ENCODE data around the gene CCDC12.
"Not testable (repeated sequence)": the region's sequence is repeated elsewhere in the genome, so short reads cannot be mapped to it uniquely, and the experiment has no call there.

CCDC12 gene

GRCh38 chr3:46924921-46925584 is 51.5 kb downstream of the CCDC12 start:
- no peak for DNase-seq (ENCODE audit: low read depth in 3 of 3)

DNA sequence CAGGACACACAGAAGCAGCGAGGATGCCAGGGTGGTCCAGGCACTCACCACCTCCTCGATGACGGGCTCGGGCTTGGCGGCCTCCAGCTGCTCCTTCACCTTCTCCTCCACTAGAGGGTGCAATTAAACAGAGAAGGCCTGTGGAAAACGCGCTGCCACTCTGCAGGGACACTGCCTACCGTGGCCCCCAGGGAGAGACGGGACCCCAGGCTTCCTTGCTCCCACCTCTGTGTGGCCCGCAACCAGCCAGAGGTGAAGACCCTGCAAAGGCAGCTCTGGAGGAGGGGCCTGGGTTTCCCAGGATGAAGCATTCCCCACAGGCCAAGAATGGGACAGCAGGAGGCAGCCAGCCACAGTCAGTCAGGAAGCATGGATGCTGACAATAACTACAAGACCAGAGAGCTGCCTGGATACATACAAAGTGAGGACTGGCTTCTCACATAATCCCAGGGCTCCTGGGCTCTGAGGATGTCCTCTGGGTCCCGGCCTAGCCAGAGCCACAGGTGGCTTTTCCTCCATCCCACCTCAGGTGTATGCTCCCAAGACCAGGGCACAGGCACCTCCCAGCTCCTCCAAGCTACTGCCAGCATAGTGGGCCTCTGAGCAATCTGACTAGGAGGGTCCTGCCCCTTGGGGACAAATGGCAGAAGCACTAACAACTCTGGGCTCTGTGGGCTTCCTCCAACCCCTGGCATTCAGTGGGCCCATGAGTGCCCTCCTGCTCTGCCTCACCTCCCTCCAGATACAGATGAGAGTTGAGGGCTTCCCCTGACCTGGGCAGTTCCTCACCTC is 52.8 kb downstream of the CCDC12 start:
- no peak for DNase-seq (ENCODE audit: low read depth in 3 of 3)

GRCh38 chr3:46922871-46923558 is 53.5 kb downstream of the CCDC12 start:
- no peak for DNase-seq (ENCODE audit: low read depth in 3 of 3)

GRCh38 chr3:46922426-46922825 is 54.1 kb downstream of the CCDC12 start:
- no peak for DNase-seq (ENCODE audit: low read depth in 3 of 3)

- DNase-seq (ENCODE audit: low read depth in 3 of 3), result no peak
Observed at GRCh38 chr3:46921871-46922271, 54.7 kb downstream of the CCDC12 start.

DNA sequence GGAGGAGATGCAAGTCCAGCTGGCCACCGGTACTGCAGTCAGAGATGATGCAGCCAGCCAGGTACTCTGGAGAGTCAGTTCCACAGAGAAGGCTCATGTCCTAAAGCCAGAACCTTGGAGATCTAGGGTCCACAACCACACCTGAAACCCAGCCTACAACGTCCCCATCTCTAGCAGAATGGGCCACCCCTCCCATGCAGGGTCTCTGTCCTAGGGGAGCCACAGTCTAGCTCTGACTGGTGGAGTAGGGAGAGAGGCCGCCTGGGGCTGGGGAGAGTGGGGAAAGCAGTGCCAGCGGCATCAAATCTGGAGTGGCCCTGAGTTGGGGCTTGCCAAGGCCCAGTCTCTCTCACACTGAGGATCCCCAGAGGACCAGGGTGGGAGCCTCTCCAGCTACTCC is 55.5 kb downstream of the CCDC12 start:
- DNase-seq (ENCODE audit: low read depth in 3 of 3), result no peak

GRCh38 chr3:46918634-46919033 is 57.9 kb downstream of the CCDC12 start:
- DNase-seq (ENCODE audit: low read depth in 3 of 3), result no peak

- DNase-seq (ENCODE audit: low read depth in 3 of 3), result no peak
Observed at GRCh38 chr3:46918202-46918601, 58.3 kb downstream of the CCDC12 start.

DNA sequence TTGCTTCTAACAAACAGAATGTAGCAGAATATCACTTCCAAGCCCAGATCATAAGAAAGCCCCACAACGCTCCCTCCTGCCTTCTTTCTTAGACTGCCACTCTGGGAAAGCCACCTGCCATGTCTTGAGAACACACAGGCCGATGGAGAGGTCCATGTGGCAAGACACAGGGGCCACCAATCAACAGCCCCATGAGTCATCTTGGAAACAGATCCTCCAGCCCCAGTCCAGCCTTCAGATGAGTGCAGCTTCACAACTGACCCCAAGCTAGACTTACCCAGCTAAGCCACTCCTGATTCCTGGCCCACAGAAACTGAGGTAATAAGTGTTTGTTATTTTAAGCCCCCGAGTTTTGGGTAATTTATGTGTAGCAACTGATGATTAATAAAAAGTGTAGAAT is 59.3 kb downstream of the CCDC12 start:
- DNase-seq (ENCODE audit: low read depth in 3 of 3), result no peak

DNA sequence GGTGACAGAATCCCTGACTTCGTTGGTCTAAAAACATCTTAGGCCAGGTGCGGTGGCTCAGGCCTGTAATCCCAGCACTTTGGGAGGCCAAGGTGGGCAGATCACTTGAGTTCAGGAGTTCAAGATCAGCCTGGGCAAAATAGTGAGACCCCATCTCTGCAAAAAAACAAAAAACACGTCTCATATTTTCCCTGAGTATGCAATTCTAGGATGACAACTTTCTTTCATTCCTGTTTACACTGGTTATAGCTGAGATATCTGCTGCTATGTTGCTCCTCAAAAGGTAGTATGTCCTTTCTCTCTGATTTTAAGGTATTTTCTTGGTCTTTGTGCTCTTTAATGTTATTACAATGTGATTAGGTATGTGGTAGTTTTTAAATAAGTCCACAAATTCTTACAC is 59.7 kb downstream of the CCDC12 start:
- DNase-seq (ENCODE audit: low read depth in 3 of 3), result no peak

DNA sequence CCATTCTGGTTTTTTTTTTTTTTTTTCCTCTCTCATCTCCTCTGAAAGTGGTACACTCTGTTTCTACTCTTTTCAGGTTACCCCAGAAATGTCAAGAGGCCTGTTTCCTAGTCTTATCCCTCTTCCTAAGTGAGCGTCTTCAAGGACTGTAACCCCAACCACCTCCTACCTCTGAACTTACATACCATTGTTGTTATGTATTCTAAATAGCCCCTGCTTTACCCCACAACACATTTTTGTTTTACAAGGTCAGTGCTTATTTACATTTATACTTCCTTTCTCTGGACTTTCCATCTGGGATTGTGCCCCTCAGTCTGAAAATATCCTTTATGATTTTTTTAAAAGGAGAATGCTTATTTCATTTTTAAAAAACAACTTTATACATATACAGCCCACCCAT is 60.3 kb downstream of the CCDC12 start:
- DNase-seq (ENCODE audit: low read depth in 3 of 3), result no peak

DNA sequence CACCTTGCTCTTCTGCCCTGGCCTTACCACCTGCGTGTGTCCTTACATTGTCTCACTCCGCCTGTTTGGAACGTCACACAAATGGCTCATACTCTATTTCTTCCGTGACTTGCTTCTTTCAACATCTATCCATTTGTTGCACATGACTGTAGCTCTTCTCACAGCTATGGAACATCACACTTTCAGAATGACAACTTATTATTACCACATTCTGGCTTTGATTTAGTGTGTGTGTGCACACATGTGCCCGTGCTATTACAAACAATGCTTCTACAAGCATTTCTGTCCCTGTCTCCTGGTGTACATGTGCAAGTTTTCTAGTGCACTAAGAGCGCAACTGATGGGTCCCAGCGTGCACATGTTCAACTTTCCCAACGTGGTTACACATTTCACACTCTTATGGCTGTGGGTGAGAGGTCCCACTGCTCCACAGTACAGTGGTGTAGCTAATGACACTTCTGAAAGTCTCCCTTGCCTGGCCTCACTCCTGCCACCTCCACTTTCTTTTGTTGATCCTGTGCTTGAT is 61.2 kb downstream of the CCDC12 start:
- no peak for DNase-seq (ENCODE audit: low read depth in 3 of 3)

GRCh38 chr3:46914849-46915248 is 61.7 kb downstream of the CCDC12 start:
- no peak for DNase-seq (ENCODE audit: low read depth in 3 of 3)

DNA sequence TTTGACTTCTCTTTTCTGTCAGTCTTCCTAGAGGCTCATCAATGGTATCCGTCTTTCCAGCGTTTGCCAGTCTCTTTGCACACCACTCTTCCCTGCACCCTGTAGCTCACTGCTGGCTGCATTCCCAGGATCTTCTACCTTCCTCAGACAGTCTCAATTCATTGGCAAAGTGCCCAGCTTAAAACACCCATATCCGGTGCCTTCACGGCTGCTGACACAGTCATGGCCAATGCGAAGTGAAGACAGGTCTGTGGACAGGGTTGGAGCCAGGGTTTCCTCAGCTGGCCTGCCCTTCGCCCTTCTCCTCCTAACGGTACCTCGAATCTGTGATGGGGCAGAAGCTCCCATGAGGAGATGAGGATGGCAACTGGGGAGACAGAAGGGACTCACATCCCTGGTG is 62.9 kb downstream of the CCDC12 start:
- no peak for DNase-seq (ENCODE audit: low read depth in 3 of 3)

GRCh38 chr3:46912986-46913385 is 63.6 kb downstream of the CCDC12 start:
- no peak for DNase-seq (ENCODE audit: low read depth in 3 of 3)

- DNase-seq (ENCODE audit: low read depth in 3 of 3), result not testable (repeated sequence)
Observed at GRCh38 chr3:46910914-46911313, 65.6 kb downstream of the CCDC12 start.

DNA sequence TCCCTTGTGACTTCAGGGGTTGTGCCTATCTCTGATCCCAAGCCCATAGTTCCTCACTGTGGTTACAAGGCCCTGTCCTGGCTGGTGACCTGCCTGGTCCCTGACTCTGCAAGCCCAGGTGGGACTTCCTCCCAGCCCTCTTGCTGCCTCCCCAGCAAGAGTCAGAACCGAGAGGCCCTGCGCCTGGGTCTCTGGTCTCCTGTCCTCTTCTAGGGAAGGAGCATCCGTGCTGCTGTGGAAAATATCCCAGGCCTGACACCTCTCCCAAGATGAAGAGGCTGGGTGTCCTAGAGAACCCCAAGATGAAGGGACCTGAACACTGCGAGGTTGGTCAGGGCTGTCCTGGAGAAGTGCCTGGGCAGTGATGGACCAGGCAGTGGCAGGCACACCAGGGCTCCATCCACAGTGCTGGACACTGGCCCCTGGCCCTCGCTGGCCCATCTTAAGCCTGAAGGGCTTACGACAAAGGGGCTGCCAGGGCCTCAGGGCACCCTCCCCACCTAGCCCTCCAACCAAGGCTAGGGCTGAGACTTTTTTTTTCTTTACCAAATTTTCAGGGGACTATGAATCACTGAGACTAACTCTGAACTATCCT is 66.3 kb downstream of the CCDC12 start:
- DNase-seq (ENCODE audit: low read depth in 3 of 3), result no peak

- peak; percentile 55 to 63 (median 59) for DNase-seq (ENCODE audit: low read depth in 3 of 3)
Observed at GRCh38 chr3:46909535-46910161, 66.9 kb downstream of the CCDC12 start.

DNA sequence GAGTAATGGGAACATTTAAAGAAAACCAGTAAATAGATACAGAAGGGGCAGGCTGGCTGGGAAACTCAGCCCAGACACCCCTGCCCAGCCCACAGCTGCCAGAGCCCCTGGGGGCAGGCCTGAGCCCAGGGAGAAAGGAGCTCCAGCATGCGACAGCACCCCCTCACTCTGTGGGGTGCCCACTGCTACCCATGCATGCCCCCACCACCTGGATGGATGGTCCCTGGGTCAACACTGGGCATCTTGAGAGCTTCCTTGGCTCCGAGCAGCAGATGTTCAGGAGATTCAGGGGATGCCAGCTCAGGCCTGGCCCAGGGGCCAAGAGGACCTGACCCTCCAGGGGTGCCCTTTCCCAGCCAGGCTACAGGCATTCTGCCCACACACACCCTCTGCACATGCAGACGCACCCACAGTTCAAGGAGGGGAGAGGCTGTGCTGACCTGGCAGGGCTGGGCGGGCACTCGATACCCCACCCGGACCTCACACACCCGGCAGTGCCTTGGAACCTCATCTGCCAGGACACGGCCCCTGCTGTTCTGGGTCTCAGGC is 67.5 kb downstream of the CCDC12 start:
- DNase-seq (ENCODE audit: low read depth in 3 of 3), result no peak

GRCh38 chr3:46908294-46908985 is 68.1 kb downstream of the CCDC12 start:
- no peak for DNase-seq (ENCODE audit: low read depth in 3 of 3)

- DNase-seq (ENCODE audit: low read depth in 3 of 3), result no peak
Observed at GRCh38 chr3:46907960-46908293, 68.6 kb downstream of the CCDC12 start.

Measured in stimulated activated CD4-positive, alpha-beta T cell treated with anti-CD3 and anti-CD28 coated beads, TNF-alpha, amount 100 ng/mL, for 4 hours (primary cell).